ENCODE results near the gene OASL. TPM values are rescaled to one million over a fixed set of nuclear protein-coding genes. Genes with fewer than 3 reads are reported as not detected.

Gene OASL
- total and polyA plus RNA-seq, 9 of the 15 experiments (the other 6 are each of a cell fraction or from before 2014, with no cell fraction given) = 0.14 TPM; not detected in 8

DNA sequence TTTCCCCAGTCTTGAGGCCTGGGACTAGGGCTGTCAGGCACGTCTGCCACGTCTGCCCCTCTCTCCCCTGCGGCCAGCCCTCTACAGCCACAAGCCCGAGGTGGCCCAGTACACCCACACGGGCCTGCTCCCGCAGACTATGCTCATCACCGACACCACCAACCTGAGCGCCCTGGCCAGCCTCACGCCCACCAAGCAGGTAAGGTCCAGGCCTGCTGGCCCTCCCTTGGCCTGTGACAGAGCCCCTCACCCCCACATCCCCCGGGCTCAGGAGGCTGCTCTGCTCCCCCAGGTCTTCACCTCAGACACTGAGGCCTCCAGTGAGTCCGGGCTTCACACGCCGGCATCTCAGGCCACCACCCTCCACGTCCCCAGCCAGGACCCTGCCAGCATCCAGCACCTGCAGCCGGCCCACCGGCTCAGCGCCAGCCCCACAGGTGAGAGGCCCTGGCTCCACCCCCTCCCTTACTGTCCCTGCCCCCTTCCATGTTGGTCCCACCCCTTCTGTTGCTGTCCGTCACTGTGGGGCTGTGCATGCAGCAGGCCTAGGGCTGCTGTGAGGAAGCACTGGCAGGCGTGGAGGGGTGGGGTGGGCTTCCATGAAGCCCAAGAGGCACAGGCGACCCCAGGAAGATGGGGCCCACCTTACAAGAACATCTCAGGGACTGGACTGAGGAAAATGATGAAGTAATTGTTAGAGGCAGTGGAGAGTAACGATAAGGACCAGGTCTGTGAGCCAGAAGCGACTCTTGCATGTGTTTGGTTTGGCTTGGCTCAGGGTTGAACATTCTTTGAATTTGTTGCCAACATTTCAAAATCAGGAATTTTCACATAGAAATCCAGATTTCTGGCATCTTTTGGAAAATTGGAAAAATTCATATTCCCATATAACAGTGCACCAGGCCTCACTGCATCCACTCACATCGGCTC is 39.6 kb downstream of the OASL start:
- peaks cover 0 to 12% of the 10 kb centered on the region in 2 experiments; a peak in 2 of 5 replicates for H3K4me1 ChIP-seq (replicated peaks in 1 of 2; ENCODE audit: control insufficient read depth in 2 of 2, insufficient read depth in 2 of 2, low read length in 2 of 2)
- DNase-seq (ENCODE audit: extremely low read depth in 1 of 4, low spot score in 3 of 4) (peak in 3 of 4 experiments; percentile 47 to 58 (median 53)), FAIRE-seq (no peak), ATAC-seq (peak; percentile 79)
- no peak overlapping the region for H3K27ac ChIP-seq (ENCODE audit: extremely low read depth, low read depth, low read length)
- no peak overlapping the region for H3K4me2 ChIP-seq (ENCODE audit: insufficient read depth, low read length)
- CTCF ChIA-PET (ENCODE audit: low intra/inter-chr PET ratio) = no interaction called here
- no peak overlapping the region; a peak in 1 of 4 replicates for H3K9ac ChIP-seq (ENCODE audit: insufficient read depth in 1 of 2, low read depth in 2 of 2, low read length in 2 of 2)
- TF ChIP-seq SUPT5H (IDR thresholded peaks at IDR 0.05) = peak; percentile 32; the same call in 1 of the 2 replicates
- TF ChIP-seq SAP30 (IDR thresholded peaks at IDR 0.05; ENCODE audit: borderline replicate concordance, insufficient read depth, low read depth, low read length, poor library complexity, severe bottlenecking) = no peak
- TF ChIP-seq ZNF3 (CRISPR knock-in tag; IDR thresholded peaks at IDR 0.05) = no peak
- no peak for TF ChIP-seq HDAC3 (IDR thresholded peaks at IDR 0.05; ENCODE audit: borderline replicate concordance, partially characterized antibody)
- TF ChIP-seq POLR2G (IDR thresholded peaks at IDR 0.05; ENCODE audit: low read depth, low read length) = peak; percentile 54; the same call in 1 of the 2 replicates
- peak; percentile 82 for TF ChIP-seq PKNOX1 (IDR thresholded peaks at IDR 0.05)
- no peak for TF ChIP-seq HDGF (IDR thresholded peaks at IDR 0.05)
- WGBS (ENCODE audit: insufficient coverage, low coverage, missing lambda C conversion rate) = 53% methylated on average over 20 of the region's 23 CpGs
- in situ Hi-C loops (cut with MboI) (no loop called here), intact Hi-C loops (cut with micrococcal nuclease) (loop anchor here (10.0 kb wide), 1 partner anchor 215 kb away; the partner anchor contains the start of gene P2RX4)
- POLR2A ChIA-PET = interaction anchor here (0.6 kb wide), 1 partner anchor 32 kb away, joined by 5 read pairs; no protein-coding TSS in a partner anchor
- H3K4me3 ChIP-seq = no peak overlapping the region
- H3K79me2 ChIP-seq (ENCODE audit: control insufficient read depth, insufficient read depth, low read length) = no peaks in the 10 kb centered on the region
- peaks cover 0 to 8% of the 10 kb centered on the region in 2 experiments; a peak in 3 of 5 replicates for H3K27me3 ChIP-seq (ENCODE audit: control insufficient read depth in 2 of 2, insufficient read depth in 2 of 2, low read length in 2 of 2)
- no peaks in the 10 kb centered on the region; the same call in 1 of the 2 replicates for H4K20me1 ChIP-seq (replicated peaks; ENCODE audit: control insufficient read depth, insufficient read depth, low read length)
- H3K36me3 ChIP-seq (ENCODE audit: control insufficient read depth, insufficient read depth, low read length) = peaks cover 15% of the 10 kb centered on the region; the same call in 1 of the 3 replicates
- no TSS peak for BruUV-seq (replicated peaks)
- no peak overlapping the region for H2AFZ ChIP-seq (ENCODE audit: low read depth, low read length)
- H3K9me3 ChIP-seq (replicated peaks; ENCODE audit: control insufficient read depth, insufficient read depth, low read depth, low read length) = no peaks in the 10 kb centered on the region
- no peaks in the 10 kb centered on the region for H3K9me1 ChIP-seq (ENCODE audit: control insufficient read depth, insufficient read depth, low read length)
